ENCODE results near the gene HMCN1.

GRCh38 chr1:186118724-186119123 is 384.5 kb downstream of the HMCN1 start:
- no peak for TF ChIP-seq CTCF (IDR thresholded peaks at IDR 0.05)
- no peak for TF ChIP-seq EP300 (IDR thresholded peaks at IDR 0.05; ENCODE audit: borderline replicate concordance in 1 of 2, low read depth in 1 of 2, low read length in 1 of 2)
- no peak for TF ChIP-seq TAF1 (IDR thresholded peaks at IDR 0.05; ENCODE audit: borderline replicate concordance, low read depth, low read length)
- TF ChIP-seq POLR2AphosphoS5 (IDR thresholded peaks at IDR 0.05; ENCODE audit: low read depth, low read length), result no peak
- TF ChIP-seq SMC3 (IDR thresholded peaks at IDR 0.05; ENCODE audit: low read depth, low read length), result no peak
- TF ChIP-seq JUND (IDR thresholded peaks at IDR 0.05), result no peak
